Neural cell (in vitro differentiated cells): ENCODE data around the gene CCER1. TPM values are rescaled to one million over a fixed set of nuclear protein-coding genes. Genes with fewer than 3 reads are reported as not detected.

ENCODE experiments used
- H2AFZ ChIP-seq: fragments of 200-600, 300-800 bp; sonication (generic), shearing (Covaris generic); 2 replicates; pipeline ENCODE4 v1.6.0; 2014; ENCODE audit warnings: low read depth, mild to moderate bottlenecking, antibody characterized with exemption, low read length, moderate library complexity
- H3F3A ChIP-seq: fragments of 200-600 bp; shearing (Covaris generic); 2 replicates; pipeline ENCODE4 v1.6.1; 2016; ENCODE audit warnings: mild to moderate bottlenecking, moderate library complexity, mixed read lengths, antibody characterized with exemption, low read length; ENCODE audit not compliant: insufficient read depth, poor library complexity, severe bottlenecking
- H3K27ac ChIP-seq: fragments of 200-600, 300-800 bp; sonication (generic), shearing (Covaris generic); 2 replicates; pipeline ENCODE4 v1.5.1; 2014; ENCODE audit warnings: mild to moderate bottlenecking, low read length, moderate library complexity
- H3K27me3 ChIP-seq: fragments of 300-800, 200-600 bp; sonication (generic), shearing (Covaris generic); 2 replicates; pipeline ENCODE4 v1.6.0; 2014; ENCODE audit warnings: mild to moderate bottlenecking, low read depth, low read length, moderate library complexity; ENCODE audit not compliant: insufficient read depth
- H3K36me3 ChIP-seq: fragments of 300-800, 200-600 bp; sonication (generic), shearing (Covaris generic); 2 replicates; pipeline ENCODE4 v1.5.1; 2014; ENCODE audit warnings: mild to moderate bottlenecking, antibody characterized with exemption, low read length, moderate library complexity; ENCODE audit not compliant: insufficient read depth
- H3K4me2 ChIP-seq: fragments of 300-800, 200-600 bp; sonication (generic), shearing (Covaris generic); 2 replicates; pipeline ENCODE4 v1.6.0; 2014; ENCODE audit warnings: mild to moderate bottlenecking, low read length
- H3K4me3 ChIP-seq: fragments of 300-800, 200-600 bp; sonication (generic), shearing (Covaris generic); 2 replicates; pipeline ENCODE4 v1.5.1; 2014; ENCODE audit warnings: mild to moderate bottlenecking, low read length, moderate library complexity
- H3K79me2 ChIP-seq: fragments of 200-600 bp; shearing (Covaris generic); replicated peaks from 2 replicates; pipeline ENCODE4 v1.6.0; 2014; ENCODE audit warnings: mild to moderate bottlenecking, low read length, moderate library complexity; ENCODE audit not compliant: insufficient read depth
- H3K9ac ChIP-seq: fragments of 300-800, 200-600 bp; sonication (generic), shearing (Covaris generic); 2 replicates; pipeline ENCODE4 v1.6.1; 2016; ENCODE audit warnings: mild to moderate bottlenecking, low read length, mixed read lengths
- H3K9me2 ChIP-seq: fragments of 200-600 bp; shearing (Covaris generic); 2 replicates; pipeline ENCODE4 v1.6.1; 2016; ENCODE audit warnings: mild to moderate bottlenecking, low read length, mixed read lengths; ENCODE audit not compliant: insufficient read depth
- H3K9me3 ChIP-seq: fragments of 200-600, 300-800 bp; sonication (generic), shearing (Covaris generic); 2 replicates; pipeline ENCODE4 v1.6.1; 2016; ENCODE audit warnings: mild to moderate bottlenecking, mixed run types, low read length, moderate library complexity, mixed read lengths
- H4K20me1 ChIP-seq: fragments of 200-600 bp; shearing (Covaris generic); 2 replicates; pipeline ENCODE4 v1.6.1; 2016; ENCODE audit warnings: mild to moderate bottlenecking, mixed run types; ENCODE audit not compliant: insufficient read depth
- CTCF ChIP-seq: fragments of 450-650 bp; IDR thresholded peaks from 2 replicates; pipeline ENCODE4 v1.5.1; 2014; ENCODE audit warnings: antibody characterized with exemption, mild to moderate bottlenecking, moderate library complexity; ENCODE audit not compliant: poor library complexity, severe bottlenecking
- EP300 ChIP-seq: fragments of 450-650 bp; conservative IDR thresholded peaks from 2 replicates; pipeline ENCODE4 v1.6.1; 2014; ENCODE audit warnings: antibody characterized with exemption, mild to moderate bottlenecking, moderate library complexity; ENCODE audit not compliant: poor library complexity, severe bottlenecking
- EZH2 ChIP-seq: fragments of 200-600, 300-800 bp; shearing (Covaris generic), sonication (generic); IDR thresholded peaks from 2 replicates; pipeline ENCODE4 v1.6.1; 2014; ENCODE audit warnings: antibody characterized with exemption, low read length, borderline replicate concordance, mild to moderate bottlenecking; ENCODE audit not compliant: insufficient read depth, poor library complexity, severe bottlenecking
- MXI1 ChIP-seq: fragments of 450-650 bp; conservative IDR thresholded peaks from 2 replicates; pipeline ENCODE4 v1.6.1; 2014; ENCODE audit warnings: antibody characterized with exemption, mild to moderate bottlenecking; ENCODE audit not compliant: poor library complexity, severe bottlenecking
- POLR2AphosphoS5 ChIP-seq: IDR thresholded peaks from 2 replicates; pipeline ENCODE4 v1.6.1; 2012
- RAD21 ChIP-seq: fragments of 450-650 bp; conservative IDR thresholded peaks from 2 replicates; pipeline ENCODE4 v1.6.1; 2014; ENCODE audit warnings: antibody characterized with exemption, mild to moderate bottlenecking, moderate library complexity
- REST ChIP-seq: IDR thresholded peaks from 2 replicates; pipeline ENCODE4 v1.6.1; 2012; ENCODE audit warnings: borderline replicate concordance
- SMC3 ChIP-seq: fragments of 450-650 bp; conservative IDR thresholded peaks from 2 replicates; pipeline ENCODE4 v1.6.1; 2014; ENCODE audit warnings: antibody characterized with exemption, mild to moderate bottlenecking, moderate library complexity; ENCODE audit not compliant: poor library complexity
- TAF1 ChIP-seq: IDR thresholded peaks from 2 replicates; pipeline ENCODE4 v1.6.1; 2012; ENCODE audit warnings: low read depth
- polyA plus RNA-seq: library from polyadenylated mRNA; depleted of rRNA; stranded (reverse); fragments of >200 nt; gene quantifications from 2 replicates; pipeline ENCODE4 v1.2.3, GENCODE V29; 2014

Gene CCER1
- polyA plus RNA-seq, 1 donor from 2014 or later: not detected

- H3K27ac ChIP-seq: no peak overlapping the region
- H2AFZ ChIP-seq: no peak overlapping the region
- no peaks in the 10 kb centered on the region for H3F3A ChIP-seq
- no peak overlapping the region for H3K9ac ChIP-seq
- H3K79me2 ChIP-seq: no peaks in the 10 kb centered on the region
- H3K4me3 ChIP-seq: no peak overlapping the region
- no peaks in the 10 kb centered on the region for H3K36me3 ChIP-seq
- no peaks in the 10 kb centered on the region for H4K20me1 ChIP-seq
- H3K9me3 ChIP-seq: no peaks in the 10 kb centered on the region
- H3K9me2 ChIP-seq: no peaks in the 10 kb centered on the region
- TF ChIP-seq EP300: no peak
- TF ChIP-seq RAD21: no peak
- no peak for TF ChIP-seq SMC3
- no peak for TF ChIP-seq MXI1
- no peak for TF ChIP-seq CTCF
- TF ChIP-seq POLR2AphosphoS5: no peak
- TF ChIP-seq REST: no peak
- no peak for TF ChIP-seq EZH2
- no peak for TF ChIP-seq TAF1
- H3K4me2 ChIP-seq: no peak overlapping the region
- no peaks in the 10 kb centered on the region for H3K27me3 ChIP-seq
Measured at GRCh38 chr12:90917431-90917830, 37.5 kb downstream of the CCER1 start.

GRCh38 chr12:90916516-90916915 lies 38.5 kb downstream of the CCER1 start:
- no peak overlapping the region for H3K4me3 ChIP-seq
- no peak overlapping the region for H3K4me2 ChIP-seq
- no peaks in the 10 kb centered on the region for H3K79me2 ChIP-seq
- H3K9me3 ChIP-seq: no peaks in the 10 kb centered on the region
- H3K9me2 ChIP-seq: no peaks in the 10 kb centered on the region
- H3K36me3 ChIP-seq: no peaks in the 10 kb centered on the region
- no peak for TF ChIP-seq TAF1
- TF ChIP-seq CTCF: no peak
- no peak for TF ChIP-seq REST
- TF ChIP-seq EP300: no peak
- no peak for TF ChIP-seq RAD21
- TF ChIP-seq MXI1: no peak
- TF ChIP-seq POLR2AphosphoS5: no peak
- no peak for TF ChIP-seq SMC3
- TF ChIP-seq EZH2: no peak
- no peaks in the 10 kb centered on the region for H3K27me3 ChIP-seq
- no peak overlapping the region for H3K27ac ChIP-seq
- H3K9ac ChIP-seq: no peak overlapping the region
- H4K20me1 ChIP-seq: no peaks in the 10 kb centered on the region
- no peaks in the 10 kb centered on the region for H3F3A ChIP-seq
- H2AFZ ChIP-seq: no peak overlapping the region
